Pancreas (tissue), 10 donors: ENCODE data around the gene SCN9A. TPM values are rescaled to one million over a fixed set of nuclear protein-coding genes. Genes with fewer than 3 reads are reported as not detected.
A peak's percentile ranks its signal among the peaks of the same experiment; 100 is the strongest.

Source experiments
- ATAC-seq, 4 donors: fragments of 200-7000 bp; cut with Tn5 transposase; one replicate each; pipeline versions ENCODE4 v1.8.0 to v1.9.1; 2020; ENCODE audit warnings: mild to moderate bottlenecking in 4 of 4, moderate library complexity in 4 of 4
- DNase-seq, 6 donors: peaks; one replicate each; pipeline ENCODE4 v3.0.0-alpha.2; 2020
- FAIRE-seq: peaks from 2 replicates; lab custom pipeline; 2012; peaks lifted over from hg19 to GRCh38; lab: Jason Lieb, UNC
- H3K27ac ChIP-seq, 4 donors: fragments of 200-600 bp; sonication (generic); 1 replicate in 3 of 4; 2 replicates in 1 of 4; pipeline versions ENCODE4 v1.5.0 to v1.8.0; 2020
- H3K27me3 ChIP-seq, 4 donors: fragments of 200-600 bp; one replicate each; pipeline ENCODE4 v1.8.0; 2021
- H3K36me3 ChIP-seq, 3 donors: fragments of 200-600 bp; sonication (generic) in 1 of 3; one replicate each; pipeline versions ENCODE4 v1.5.0 to v1.8.0; 2020 to 2021
- H3K4me1 ChIP-seq, 3 donors: fragments of 200-600 bp; one replicate each; pipeline ENCODE4 v1.8.0; 2021
- H3K4me3 ChIP-seq, 4 donors: fragments of 200-600 bp; sonication (generic) in 2 of 4; one replicate each; pipeline versions ENCODE4 v1.5.0 to v1.8.0; 2020 to 2021
- H3K9me3 ChIP-seq, 4 donors: fragments of 200-600 bp; one replicate each; pipeline ENCODE4 v1.8.0; 2021
- CTCF ChIP-seq, 4 donors: fragments of 200-600 bp; sonication (generic) in 3 of 4; IDR thresholded peaks; one replicate each; pipeline versions ENCODE4 v1.5.0 to v1.8.0; 2021; ENCODE audit warnings: antibody characterized with exemption in 4 of 4
- WGBS, 2 donors: extraction: QIAGEN DNeasy Blood & Tissue Kit; methylation state at CpG; one replicate each; pipeline ENCODE4 v1.1.7; 2013; 5-methylcytosine and 5-hydroxymethylcytosine counted together
- intact Hi-C, 3 donors: fragments of 100-400 bp; cut with DNase I; formaldehyde crosslinking; loops; one replicate each; pipeline versions ENCODE4 v1.11.1 to v1.14.2; 2022
- polyA plus RNA-seq, 2 donors: library from polyadenylated mRNA; stranded (reverse); fragments of 200-250 nt; gene quantifications; one replicate each; pipeline ENCODE4 v1.2.3, GENCODE V29; 2013
- total RNA-seq, 6 donors: library from RNA; stranded (reverse); fragmentation: NEBNext Ultra II Directional in 4 of 6; extraction: Animal tissue kit (Norgen Biotek cat#: 25700) in 4 of 6; gene quantifications; one replicate each; pipeline versions ENCODE4 v1.2.1 to v1.2.4, GENCODE V29; 2021 to 2023
- donor health status: healthy with polysubstance abuse.
- donor health status: DM: no; HTN: no; CAD: no; lungs with moderate emphysema.
- donor health status: DM: no; HTN: no; CAD: no.
- donor health status: control.
- donor health status: control.
- donor health status: Bipolar disorder and iron deficiency.
- donor health status: DM: yes; HTN: yes; CAD: no.
- donor health status: DM: no; HTN: no; CAD: no.
- donor health status: DM: no; HTN: no; CAD: no.
- donor health status: DM: yes; HTN: yes; CAD: no.

Gene SCN9A
- total and polyA plus RNA-seq, 8 donors, result 1.6 to 20.5 (median 3.1) TPM

GRCh38 chr2:166148500-166149400 is 227.0 kb downstream of the SCN9A start:
- Histone ChIP-seq H3K27me3 (no peaks in the 10 kb centered on the region), H3K36me3 (no peaks in the 10 kb centered on the region), H3K4me1 (no peaks in the 10 kb centered on the region), H3K4me3 (no peak overlapping the region), H3K27ac (no peak overlapping the region), H3K9me3 (no peaks in the 10 kb centered on the region)
- intact Hi-C loops, result no loop called here
- WGBS, 2 donors, result 76 to 77% methylated on average over 7 of the region's 7 CpGs
- ATAC-seq (peak in 1 of 4 donors; percentile 36), DNase-seq (no peak), FAIRE-seq (no peak)
- no peak for TF ChIP-seq CTCF (IDR thresholded peaks at IDR 0.05)

- no peak for TF ChIP-seq CTCF (IDR thresholded peaks at IDR 0.05)
- no peaks in the 10 kb centered on the region for H3K36me3 ChIP-seq
- DNase-seq (no peak), FAIRE-seq (no peak), ATAC-seq (no peak)
- no peaks in the 10 kb centered on the region for H3K9me3 ChIP-seq
- H3K27me3 ChIP-seq, result no peaks in the 10 kb centered on the region
- intact Hi-C loops, result no loop called here
- 65 to 76% methylated on average over 2 of the region's 2 CpGs for WGBS, 2 donors
- H3K4me1 ChIP-seq, result no peaks in the 10 kb centered on the region
- no peak overlapping the region for H3K4me3 ChIP-seq
- no peak overlapping the region for H3K27ac ChIP-seq
Measured at GRCh38 chr2:166147883-166148282, 227.9 kb downstream of the SCN9A start.

Other genes starting within 250 kb of the SCN9A start
- gene SCN1A, start 247.9 kb downstream of the SCN9A start, total RNA-seq, result under 1 TPM in 4 of 6 donors, not detected in 2; 0.03 to 0.43 (median 0.04) TPM
- under 1 TPM; 0.04 to 0.07 TPM for gene SCN1A, start 247.9 kb downstream of the SCN9A start, polyA plus RNA-seq
- gene SCN7A, start 118.3 kb upstream of the SCN9A start, total RNA-seq, result 1 to 10 TPM in 5 of 6 donors, under 1 TPM in 1; 0.93 to 7.0 (median 1.4) TPM
- under 1 TPM; 0.27 to 0.96 TPM for gene SCN7A, start 118.3 kb upstream of the SCN9A start, polyA plus RNA-seq